ENCODE results near the gene STEAP1B. TPM values are rescaled to one million over a fixed set of nuclear protein-coding genes. Genes with fewer than 3 reads are reported as not detected.

STEAP1B gene
- total RNA-seq, 1 donor from 2014 or later, result 1.3 TPM

- H3K4me1 Mint-ChIP-seq (ENCODE audit: low read depth, unreplicated experiment), result peaks cover 3% of the 10 kb centered on the region
- no peak overlapping the region for H3K4me3 Mint-ChIP-seq (ENCODE audit: unreplicated experiment)
- no peaks in the 10 kb centered on the region for H3K9me3 ChIP-seq (ENCODE audit: insufficient read depth, low read depth, low read length)
- H3K27me3 ChIP-seq (ENCODE audit: insufficient read depth, low read length), result no peaks in the 10 kb centered on the region
- H3K79me2 ChIP-seq (ENCODE audit: insufficient read depth, low read length), result no peaks in the 10 kb centered on the region
- FAIRE-seq (no peak), DNase-seq (ENCODE audit: low read depth) (no peak)
- no peak overlapping the region for H3K27ac ChIP-seq (ENCODE audit: low read depth, low read length)
- no peak overlapping the region for H3K4me2 ChIP-seq (ENCODE audit: low read length)
- TF ChIP-seq CTCF (IDR thresholded peaks at IDR 0.05; ENCODE audit: insufficient read depth, low read depth, low read length) (no peak), EZH2 (IDR thresholded peaks at IDR 0.05; ENCODE audit: insufficient read depth, low read length) (no peak)
- no peaks in the 10 kb centered on the region for H4K20me1 ChIP-seq (ENCODE audit: insufficient read depth, low read length)
- no peak overlapping the region for H3K4me3 ChIP-seq (ENCODE audit: insufficient read depth, low read depth, low read length)
- no peak overlapping the region for H3K27ac Mint-ChIP-seq (ENCODE audit: unreplicated experiment)
- no peaks in the 10 kb centered on the region for H3K9me3 Mint-ChIP-seq (ENCODE audit: unreplicated experiment)
- H3K4me1 ChIP-seq (ENCODE audit: insufficient read depth, low read length), result no peaks in the 10 kb centered on the region
- H3K27me3 Mint-ChIP-seq (ENCODE audit: low read depth, unreplicated experiment), result peaks cover 7% of the 10 kb centered on the region
- no peak overlapping the region for H2AFZ ChIP-seq (ENCODE audit: low read depth, low read length)
- H3K36me3 Mint-ChIP-seq (ENCODE audit: low read depth, unreplicated experiment), result no peaks in the 10 kb centered on the region
- H3K36me3 ChIP-seq (ENCODE audit: insufficient read depth, low read length), result no peaks in the 10 kb centered on the region
- H3K9ac ChIP-seq (ENCODE audit: low read length), result no peak overlapping the region
Observed at GRCh38 chr7:22399091-22399490, 100.9 kb downstream of the STEAP1B start.

GRCh38 chr7:22397981-22398380 lies 102.0 kb downstream of the STEAP1B start:
- no peak overlapping the region for H3K4me2 ChIP-seq (ENCODE audit: low read length)
- no peaks in the 10 kb centered on the region for H3K79me2 ChIP-seq (ENCODE audit: insufficient read depth, low read length)
- H3K27ac ChIP-seq (ENCODE audit: low read depth, low read length), result no peak overlapping the region
- H3K4me1 ChIP-seq (ENCODE audit: insufficient read depth, low read length), result no peaks in the 10 kb centered on the region
- H2AFZ ChIP-seq (ENCODE audit: low read depth, low read length), result no peak overlapping the region
- Mint-ChIP-seq H3K36me3 (ENCODE audit: low read depth, unreplicated experiment) (no peaks in the 10 kb centered on the region), H3K27me3 (ENCODE audit: low read depth, unreplicated experiment) (peaks cover 7% of the 10 kb centered on the region), H3K9me3 (ENCODE audit: unreplicated experiment) (no peaks in the 10 kb centered on the region), H3K4me1 (ENCODE audit: low read depth, unreplicated experiment) (peaks cover 7% of the 10 kb centered on the region), H3K4me3 (ENCODE audit: unreplicated experiment) (no peak overlapping the region), H3K27ac (ENCODE audit: unreplicated experiment) (no peak overlapping the region)
- H3K4me3 ChIP-seq (ENCODE audit: insufficient read depth, low read depth, low read length), result no peak overlapping the region
- peak; percentile 56 for DNase-seq (ENCODE audit: low read depth)
- no peaks in the 10 kb centered on the region for H3K9me3 ChIP-seq (ENCODE audit: insufficient read depth, low read depth, low read length)
- no peaks in the 10 kb centered on the region for H4K20me1 ChIP-seq (ENCODE audit: insufficient read depth, low read length)
- no peaks in the 10 kb centered on the region for H3K36me3 ChIP-seq (ENCODE audit: insufficient read depth, low read length)
- H3K9ac ChIP-seq (ENCODE audit: low read length), result no peak overlapping the region
- no peak for TF ChIP-seq EZH2 (IDR thresholded peaks at IDR 0.05; ENCODE audit: insufficient read depth, low read length)
- TF ChIP-seq CTCF (IDR thresholded peaks at IDR 0.05; ENCODE audit: insufficient read depth, low read depth, low read length), result no peak
- FAIRE-seq, result no peak
- no peaks in the 10 kb centered on the region for H3K27me3 ChIP-seq (ENCODE audit: insufficient read depth, low read length)

- H3K9me3 ChIP-seq (ENCODE audit: insufficient read depth, low read depth, low read length), result no peaks in the 10 kb centered on the region
- H3K4me2 ChIP-seq (ENCODE audit: low read length), result no peak overlapping the region
- Mint-ChIP-seq H3K36me3 (ENCODE audit: low read depth, unreplicated experiment) (no peaks in the 10 kb centered on the region), H3K9me3 (ENCODE audit: unreplicated experiment) (no peaks in the 10 kb centered on the region), H3K4me1 (ENCODE audit: low read depth, unreplicated experiment) (peaks cover 7% of the 10 kb centered on the region), H3K4me3 (ENCODE audit: unreplicated experiment) (no peak overlapping the region), H3K27ac (ENCODE audit: unreplicated experiment) (no peak overlapping the region), H3K27me3 (ENCODE audit: low read depth, unreplicated experiment) (peaks cover 5% of the 10 kb centered on the region)
- no peak overlapping the region for H3K27ac ChIP-seq (ENCODE audit: low read depth, low read length)
- no peaks in the 10 kb centered on the region for H3K27me3 ChIP-seq (ENCODE audit: insufficient read depth, low read length)
- no peak overlapping the region for H3K4me3 ChIP-seq (ENCODE audit: insufficient read depth, low read depth, low read length)
- no peaks in the 10 kb centered on the region for H3K4me1 ChIP-seq (ENCODE audit: insufficient read depth, low read length)
- no peak for DNase-seq (ENCODE audit: low read depth)
- FAIRE-seq, result no peak
- no peaks in the 10 kb centered on the region for H3K36me3 ChIP-seq (ENCODE audit: insufficient read depth, low read length)
- no peak overlapping the region for H2AFZ ChIP-seq (ENCODE audit: low read depth, low read length)
- no peaks in the 10 kb centered on the region for H4K20me1 ChIP-seq (ENCODE audit: insufficient read depth, low read length)
- TF ChIP-seq CTCF (IDR thresholded peaks at IDR 0.05; ENCODE audit: insufficient read depth, low read depth, low read length) (no peak), EZH2 (IDR thresholded peaks at IDR 0.05; ENCODE audit: insufficient read depth, low read length) (no peak)
- H3K9ac ChIP-seq (ENCODE audit: low read length), result no peak overlapping the region
- no peaks in the 10 kb centered on the region for H3K79me2 ChIP-seq (ENCODE audit: insufficient read depth, low read length)
Observed at GRCh38 chr7:22395222-22395621, 104.8 kb downstream of the STEAP1B start.

Measured in astrocyte (in vitro differentiated cells and primary cell).